B cell (primary cell): ENCODE data around the gene APOBEC3H. TPM values are rescaled to one million over a fixed set of nuclear protein-coding genes. Genes with fewer than 3 reads are reported as not detected.

Experiments
- ATAC-seq: fragments of 200-7000 bp; cut with Tn5 transposase; one replicate; pipeline ENCODE4 v1.10.0; 2021; ENCODE audit warnings: low read depth, mild to moderate bottlenecking, moderate number of reproducible peaks, moderate library complexity
- CTCF ChIA-PET: fragments of 350-600 bp; sonication (Branson Sonifier 250); formaldehyde crosslinking; loops from one replicate; lab custom pipeline; 2021; ENCODE audit warnings: antibody characterized with exemption, inconsistent platforms; lab: Charles Lee
- POLR2A ChIA-PET: fragments of 350-600 bp; sonication (Branson Sonifier 250); formaldehyde crosslinking; loops from one replicate; lab custom pipeline; 2021; ENCODE audit warnings: antibody characterized with exemption; lab: Charles Lee
- DNase-seq: peaks from one replicate; pipeline ENCODE4 v3.0.0; 2013
- H2AFZ ChIP-seq: 2 replicates; pipeline ENCODE4 v1.6.1; 2012; ENCODE audit warnings: mild to moderate bottlenecking, low read depth, low read length; ENCODE audit not compliant: insufficient read depth, poor library complexity, severe bottlenecking
- H3K27ac ChIP-seq, 2 donors: 1 replicate in 1 of 2; 2 replicates in 1 of 2; pipeline ENCODE4 v1.5.1; 2012 to 2013; ENCODE audit warnings: low read length in 2 of 2, mild to moderate bottlenecking in 2 of 2, moderate library complexity in 1 of 2
- H3K27me3 ChIP-seq, 4 experiments: fragments of 200-600 bp in 1 of 4; sonication (generic) in 1 of 4; replicated peaks in 1 of 4; 1 replicate in 2 of 4; 2 replicates in 2 of 4; pipeline versions ENCODE4 v1.6.1 to v1.7.0; 2013 to 2016; ENCODE audit warnings: low read length in 3 of 4, mild to moderate bottlenecking in 2 of 4, mixed read lengths in 1 of 4, moderate library complexity in 1 of 4; ENCODE audit not compliant: insufficient read depth in 4 of 4, control insufficient read depth in 3 of 4; ENCODE audit errors: control extremely low read depth in 1 of 4
- H3K36me3 ChIP-seq, 2 experiments: replicated peaks in 1 of 2; 1 replicate in 1 of 2; 2 replicates in 1 of 2; pipeline versions ENCODE4 v1.6.1 to v1.7.1; 2013; ENCODE audit warnings: low read length in 1 of 2; ENCODE audit not compliant: insufficient read depth in 2 of 2, control insufficient read depth in 1 of 2; ENCODE audit errors: control extremely low read depth in 1 of 2, extremely low read depth in 1 of 2
- H3K4me1 ChIP-seq, 2 donors: fragments of 200-600 bp in 1 of 2; sonication (generic) in 1 of 2; 1 replicate in 1 of 2; 2 replicates in 1 of 2; pipeline versions ENCODE4 v1.5.1 to v1.6.1; 2013 to 2017; ENCODE audit warnings: low read length in 2 of 2; ENCODE audit not compliant: control insufficient read depth in 2 of 2, insufficient read depth in 2 of 2
- H3K4me2 ChIP-seq: replicated peaks from 2 replicates; pipeline ENCODE3; 2012; ENCODE audit warnings: mild to moderate bottlenecking, low read depth, low read length; ENCODE audit not compliant: poor library complexity, severe bottlenecking
- H3K4me3 ChIP-seq, 5 experiments: fragments of 200-600 bp in 1 of 5; sonication (generic) in 1 of 5; 1 replicate in 3 of 5; 2 replicates in 2 of 5; pipeline versions ENCODE4 v1.5.1 to v1.7.0; 2011 to 2016; ENCODE audit warnings: low read length in 4 of 5, mild to moderate bottlenecking in 4 of 5, low read depth in 2 of 5, control low read depth in 1 of 5, moderate library complexity in 1 of 5; ENCODE audit not compliant: insufficient read depth in 1 of 5; ENCODE audit errors: control extremely low read depth in 1 of 5, extremely low read depth in 1 of 5
- H3K79me2 ChIP-seq: fragments of 200-600 bp; sonication (generic); one replicate; pipeline ENCODE4 v1.6.0; 2016; ENCODE audit warnings: low read length; ENCODE audit not compliant: control insufficient read depth, insufficient read depth
- H3K9ac ChIP-seq: fragments of 200-600 bp; sonication (generic); 2 replicates; pipeline ENCODE4 v1.6.1; 2017; ENCODE audit warnings: mild to moderate bottlenecking, low read length, moderate library complexity
- H3K9me3 ChIP-seq, 3 donors: one replicate each; pipeline versions ENCODE4 v1.6.1 to v1.7.1; 2013; ENCODE audit warnings: low read length in 2 of 3; ENCODE audit not compliant: control insufficient read depth in 2 of 3, insufficient read depth in 1 of 3; ENCODE audit errors: control extremely low read depth in 1 of 3
- H4K20me1 ChIP-seq: 2 replicates; pipeline ENCODE4 v1.6.0; 2012; ENCODE audit warnings: mild to moderate bottlenecking, low read length; ENCODE audit not compliant: insufficient read depth, control insufficient read depth, poor library complexity, severe bottlenecking
- H3K27ac Mint-ChIP-seq: one replicate; pipeline ENCODE4 v1.8.0; 2021; ENCODE audit warnings: mixed read lengths
- H3K27me3 Mint-ChIP-seq: one replicate; pipeline ENCODE4 v1.8.0; 2021; ENCODE audit warnings: mixed read lengths
- H3K4me1 Mint-ChIP-seq: one replicate; pipeline ENCODE4 v1.8.0; 2021; ENCODE audit warnings: mixed read lengths
- H3K4me3 Mint-ChIP-seq: one replicate; pipeline ENCODE4 v1.8.0; 2021; ENCODE audit warnings: mixed read lengths
- H3K9me3 Mint-ChIP-seq: one replicate; pipeline ENCODE4 v1.8.0; 2022; ENCODE audit warnings: mixed read lengths; ENCODE audit not compliant: insufficient read depth
- CTCF ChIP-seq: fragments of 200-600 bp; IDR thresholded peaks from one replicate; pipeline ENCODE4 v1.8.0; 2022; ENCODE audit warnings: antibody characterized with exemption, mild to moderate bottlenecking
- EZH2 ChIP-seq: IDR thresholded peaks from 2 replicates; pipeline ENCODE4 v1.6.1; 2012; ENCODE audit warnings: borderline replicate concordance, low read depth, mild to moderate bottlenecking, moderate library complexity, low read length; ENCODE audit not compliant: insufficient read depth, poor library complexity, severe bottlenecking
- WGBS: methylation state at CpG from one replicate; pipeline ENCODE4 v1.1.5; 2013; ENCODE audit warnings: missing lambda C conversion rate; ENCODE audit not compliant: insufficient coverage; 5-methylcytosine and 5-hydroxymethylcytosine counted together
- intact Hi-C: fragments of 100-400 bp; cut with micrococcal nuclease; formaldehyde crosslinking; loops from one replicate; pipeline ENCODE4 v1.10.0; 2022
- polyA plus RNA-seq: library from polyadenylated mRNA; depleted of rRNA; stranded (reverse); fragments of >200 nt; gene quantifications from 2 replicates; pipeline ENCODE4 v1.2.3, GENCODE V29; 2012
- total RNA-seq, 2 donors: library from RNA; stranded (reverse); fragments of 120-200 nt in 1 of 2; gene quantifications; 1 replicate in 1 of 2; 2 replicates in 1 of 2; pipeline versions ENCODE4 v1.2.3 to v1.2.4, GENCODE V29; 2013 to 2022

Gene APOBEC3H
- total and polyA plus RNA-seq, 2 donors (not counting 1 experiment from before 2014, with no cell fraction given): 0.59 to 1.4 TPM

- H3K27ac Mint-ChIP-seq: peak overlapping the region; percentile 93
- DNase-seq (no peak), ATAC-seq (no peak)
- intact Hi-C loops: loop anchor here (2.0 kb wide), 3 partner anchors 17 to 101 kb away; partner anchors contain the start of gene APOBEC3C
- Histone ChIP-seq H2AFZ (no peak overlapping the region), H3K4me2 (peak overlapping the region; percentile 66), H3K27ac (peak overlapping the region in 1 of 2 donors; percentile 78), H3K4me1 (peaks cover 43 to 45% of the 10 kb centered on the region in 2 donors), H3K27me3 (no peaks in the 10 kb centered on the region), H3K9me3 (no peaks in the 10 kb centered on the region), H4K20me1 (no peaks in the 10 kb centered on the region), H3K36me3 (no peaks in the 10 kb centered on the region), H3K79me2 (peaks cover 3% of the 10 kb centered on the region), H3K9ac (no peak overlapping the region), H3K4me3 (no peak overlapping the region)
- CTCF ChIA-PET: interaction anchor here (0.6 to 2.8 kb wide), 8 partner anchors 15 to 113 kb away, joined by 3 to 12 read pairs (median 4); no protein-coding TSS in a partner anchor
- H3K4me1 Mint-ChIP-seq: peaks cover 44% of the 10 kb centered on the region
- H3K9me3 Mint-ChIP-seq: no peaks in the 10 kb centered on the region
- peak overlapping the region; percentile 23 for H3K4me3 Mint-ChIP-seq
- 77% methylated on average over 3 of the region's 9 CpGs for WGBS
- POLR2A ChIA-PET: interaction anchor here (1.1 to 2.6 kb wide), 3 partner anchors 16 to 386 kb away, joined by 5 to 10 read pairs (median 7); no protein-coding TSS in a partner anchor
- no peaks in the 10 kb centered on the region for H3K27me3 Mint-ChIP-seq
- TF ChIP-seq CTCF: no peak
- TF ChIP-seq EZH2: no peak
Observed at GRCh38 chr22:39115977-39116621, 19.1 kb downstream of the APOBEC3H start.
